K562 (cell line): ENCODE measurements around the gene SLC40A1.

Experiments used
- DPF2 ChIP-seq: fragments of 450-650 bp; IDR thresholded peaks from 2 replicates; pipeline ENCODE4 v1.6.1; 2016
- HNRNPUL1 ChIP-seq: fragments of 200-400 bp; formaldehyde crosslinking; IDR thresholded peaks from 2 replicates; pipeline ENCODE4 v1.6.1; 2017; ENCODE audit warnings: low read length
- POLR2A ChIP-seq: fragments of 450-650 bp; conservative IDR thresholded peaks from 2 replicates; pipeline ENCODE4 v1.6.1; 2016
- POLR2AphosphoS5 ChIP-seq: IDR thresholded peaks from 2 replicates; pipeline ENCODE4 v1.6.1; 2011; ENCODE audit warnings: mild to moderate bottlenecking, low read depth, low read length, moderate library complexity; ENCODE audit not compliant: control insufficient read depth, insufficient read depth
- ZFP1 ChIP-seq: fragments of 450-650 bp; formaldehyde crosslinking; IDR thresholded peaks from 2 replicates; pipeline ENCODE4 v1.4.0; 2020; ENCODE audit warnings: mild to moderate bottlenecking, mixed read lengths
- ZNF584 ChIP-seq: fragments of 200-800 bp; sonication (Bioruptor generic); IDR thresholded peaks from 2 replicates; pipeline ENCODE4 v1.6.1; 2016; ENCODE audit warnings: low read depth, mild to moderate bottlenecking, missing genetic modification characterization, missing compliant biosample characterization
- TF ChIP-seq, protein P1 (sequence below): sonication (generic); formaldehyde crosslinking; IDR thresholded peaks from 2 replicates; pipeline ENCODE4 v1.8.1; 2023; ENCODE audit warnings: mild to moderate bottlenecking, missing genetic modification reagents, moderate library complexity
- TF ChIP-seq, protein P2 (sequence below): sonication (generic); formaldehyde crosslinking; IDR thresholded peaks from 2 replicates; pipeline ENCODE4 v1.9.0; 2022; ENCODE audit warnings: mild to moderate bottlenecking, missing genetic modification reagents
- TF ChIP-seq, protein P3 (sequence below): sonication (generic); formaldehyde crosslinking; IDR thresholded peaks from 2 replicates; pipeline ENCODE4 v1.5.0; 2020; ENCODE audit warnings: missing genetic modification reagents

DNA sequence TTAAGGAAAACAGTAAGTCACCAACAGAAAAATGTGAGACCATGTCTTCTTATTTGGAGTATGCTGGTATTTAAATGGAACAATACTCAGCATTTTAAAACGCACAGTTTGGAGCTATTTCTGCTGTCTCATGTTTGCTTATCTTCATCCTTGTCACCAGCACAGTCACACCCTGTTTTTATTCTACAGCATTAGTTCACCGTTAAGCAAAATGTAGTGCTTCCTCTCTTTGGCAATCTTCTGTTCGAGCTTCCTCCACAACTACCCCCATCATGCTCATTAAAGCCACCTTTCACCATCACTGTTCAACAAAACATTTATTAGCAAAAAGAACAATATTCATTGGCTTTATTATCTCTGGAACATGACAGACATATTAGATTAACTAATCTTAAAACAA lies 64.0 kb downstream of the SLC40A1 start:
- TF ChIP-seq POLR2A (no peak), ZFP1 (CRISPR knock-in tag) (no peak), HNRNPUL1 (no peak), ZNF584 (CRISPR knock-in tag) (no peak), DPF2 (peak; percentile 90), POLR2AphosphoS5 (no peak)
- TF ChIP-seq, protein P1, sequence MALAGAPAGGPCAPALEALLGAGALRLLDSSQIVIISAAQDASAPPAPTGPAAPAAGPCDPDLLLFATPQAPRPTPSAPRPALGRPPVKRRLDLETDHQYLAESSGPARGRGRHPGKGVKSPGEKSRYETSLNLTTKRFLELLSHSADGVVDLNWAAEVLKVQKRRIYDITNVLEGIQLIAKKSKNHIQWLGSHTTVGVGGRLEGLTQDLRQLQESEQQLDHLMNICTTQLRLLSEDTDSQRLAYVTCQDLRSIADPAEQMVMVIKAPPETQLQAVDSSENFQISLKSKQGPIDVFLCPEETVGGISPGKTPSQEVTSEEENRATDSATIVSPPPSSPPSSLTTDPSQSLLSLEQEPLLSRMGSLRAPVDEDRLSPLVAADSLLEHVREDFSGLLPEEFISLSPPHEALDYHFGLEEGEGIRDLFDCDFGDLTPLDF (CRISPR knock-in tag) = no peak
- TF ChIP-seq, protein P2, sequence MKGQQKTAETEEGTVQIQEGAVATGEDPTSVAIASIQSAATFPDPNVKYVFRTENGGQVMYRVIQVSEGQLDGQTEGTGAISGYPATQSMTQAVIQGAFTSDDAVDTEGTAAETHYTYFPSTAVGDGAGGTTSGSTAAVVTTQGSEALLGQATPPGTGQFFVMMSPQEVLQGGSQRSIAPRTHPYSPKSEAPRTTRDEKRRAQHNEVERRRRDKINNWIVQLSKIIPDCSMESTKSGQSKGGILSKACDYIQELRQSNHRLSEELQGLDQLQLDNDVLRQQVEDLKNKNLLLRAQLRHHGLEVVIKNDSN = no peak
- TF ChIP-seq, protein P3, sequence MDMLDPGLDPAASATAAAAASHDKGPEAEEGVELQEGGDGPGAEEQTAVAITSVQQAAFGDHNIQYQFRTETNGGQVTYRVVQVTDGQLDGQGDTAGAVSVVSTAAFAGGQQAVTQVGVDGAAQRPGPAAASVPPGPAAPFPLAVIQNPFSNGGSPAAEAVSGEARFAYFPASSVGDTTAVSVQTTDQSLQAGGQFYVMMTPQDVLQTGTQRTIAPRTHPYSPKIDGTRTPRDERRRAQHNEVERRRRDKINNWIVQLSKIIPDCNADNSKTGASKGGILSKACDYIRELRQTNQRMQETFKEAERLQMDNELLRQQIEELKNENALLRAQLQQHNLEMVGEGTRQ (CRISPR knock-in tag) = no peak
